HG02571 (cell line): ENCODE results near the gene VASH2.
"Not testable (repeated sequence)": the region's sequence is repeated elsewhere in the genome, so short reads cannot be mapped to it uniquely, and the experiment has no call there.

ENCODE experiments used
- ATAC-seq: cut with Tn5 transposase; IDR thresholded peaks from one replicate; pipeline ENCODE4 v1.9.1; 2021; ENCODE audit warnings: mild to moderate bottlenecking, moderate library complexity; ENCODE audit not compliant: unreplicated experiment

Gene VASH2

GRCh38 chr1:213017447-213018273 lies 67.3 kb downstream of the VASH2 start:
- no peak for ATAC-seq

- no peak for ATAC-seq
Measured at GRCh38 chr1:213019450-213019849, 69.1 kb downstream of the VASH2 start.

- no peak for ATAC-seq
Measured at GRCh38 chr1:213020016-213020415, 69.7 kb downstream of the VASH2 start.

- not testable (repeated sequence) for ATAC-seq
Measured at GRCh38 chr1:213027024-213027423, 76.7 kb downstream of the VASH2 start.

GRCh38 chr1:213032651-213033050 lies 82.3 kb downstream of the VASH2 start:
- no peak for ATAC-seq

- ATAC-seq = no peak
Measured at GRCh38 chr1:213034713-213035112, 84.4 kb downstream of the VASH2 start.

GRCh38 chr1:213035573-213035972 lies 85.2 kb downstream of the VASH2 start:
- ATAC-seq = no peak
